Central memory CD4-positive, alpha-beta T cell (primary cell): ENCODE measurements around the gene RAC2.
A peak's percentile ranks its signal among the peaks of the same experiment; 100 is the strongest.

Experiments used
- DNase-seq: peaks from one replicate; pipeline ENCODE4 v3.0.0; 2022

The RAC2 gene

GRCh38 chr22:37275134-37275533 is 31.1 kb upstream of the RAC2 start:
- no peak for DNase-seq

DNA sequence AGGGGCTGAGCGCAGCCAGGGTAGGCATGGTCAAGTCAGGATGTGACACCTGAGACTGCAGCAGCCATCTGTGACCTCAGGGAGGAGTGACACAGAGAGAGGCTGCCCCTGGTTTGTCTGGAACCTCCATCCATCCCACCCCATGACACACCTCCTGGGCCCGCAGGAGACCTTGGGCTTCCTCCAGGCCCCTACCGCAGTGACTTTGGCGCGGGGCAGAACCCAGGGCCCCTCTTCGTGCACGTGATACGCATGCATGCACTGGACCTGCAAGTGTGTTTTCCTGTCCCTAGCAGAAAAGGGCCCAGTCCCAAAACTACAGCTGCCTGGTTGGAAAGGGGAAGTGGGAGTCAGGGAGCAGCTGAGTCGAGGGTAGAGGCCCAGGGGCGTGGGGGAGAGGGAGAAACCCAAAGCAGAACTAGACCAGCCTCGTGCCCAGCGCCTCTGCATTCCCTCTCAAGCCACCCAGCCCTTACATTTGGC is 30.4 kb upstream of the RAC2 start:
- DNase-seq, result no peak

- DNase-seq, result no peak
These were observed 29.8 kb upstream of the RAC2 start for GRCh38 chr22:37273846-37274225.

- no peak for DNase-seq
These were observed 29.2 kb upstream of the RAC2 start for GRCh38 chr22:37273126-37273845.

DNA sequence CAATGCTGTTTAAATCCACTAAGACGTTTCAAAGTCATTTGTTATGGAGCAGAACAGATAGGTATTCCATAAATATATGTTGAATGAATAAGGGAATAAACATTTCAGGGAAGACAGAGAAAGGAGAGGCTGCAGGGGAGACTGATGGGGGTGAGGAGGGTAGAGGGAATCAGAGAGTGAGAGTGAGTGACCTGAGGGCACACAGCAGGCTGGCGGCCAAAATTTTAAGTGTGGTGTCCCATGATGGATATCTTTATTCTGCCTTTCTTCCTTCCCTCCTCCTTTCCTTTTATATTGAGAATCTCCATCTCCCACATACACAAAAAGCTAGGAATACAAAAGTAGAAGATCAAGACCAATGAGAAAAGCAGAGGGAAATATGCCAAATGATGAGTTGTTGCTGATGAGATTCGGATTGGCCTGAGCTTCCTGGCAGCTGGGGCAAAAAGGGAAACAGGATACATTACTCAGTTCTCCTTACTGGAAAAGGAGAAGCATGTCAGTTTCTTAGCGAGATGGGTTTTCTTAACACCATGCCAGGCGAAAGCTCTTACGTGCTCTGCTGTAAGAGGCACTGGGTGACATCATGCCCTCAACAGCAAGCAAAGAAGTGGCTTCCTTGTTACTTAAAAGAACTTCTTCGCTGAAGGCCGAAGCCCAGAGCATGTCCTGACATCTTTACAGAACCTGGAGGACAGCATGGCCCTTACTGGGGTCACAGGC is 27.0 kb upstream of the RAC2 start:
- no peak for DNase-seq

DNA sequence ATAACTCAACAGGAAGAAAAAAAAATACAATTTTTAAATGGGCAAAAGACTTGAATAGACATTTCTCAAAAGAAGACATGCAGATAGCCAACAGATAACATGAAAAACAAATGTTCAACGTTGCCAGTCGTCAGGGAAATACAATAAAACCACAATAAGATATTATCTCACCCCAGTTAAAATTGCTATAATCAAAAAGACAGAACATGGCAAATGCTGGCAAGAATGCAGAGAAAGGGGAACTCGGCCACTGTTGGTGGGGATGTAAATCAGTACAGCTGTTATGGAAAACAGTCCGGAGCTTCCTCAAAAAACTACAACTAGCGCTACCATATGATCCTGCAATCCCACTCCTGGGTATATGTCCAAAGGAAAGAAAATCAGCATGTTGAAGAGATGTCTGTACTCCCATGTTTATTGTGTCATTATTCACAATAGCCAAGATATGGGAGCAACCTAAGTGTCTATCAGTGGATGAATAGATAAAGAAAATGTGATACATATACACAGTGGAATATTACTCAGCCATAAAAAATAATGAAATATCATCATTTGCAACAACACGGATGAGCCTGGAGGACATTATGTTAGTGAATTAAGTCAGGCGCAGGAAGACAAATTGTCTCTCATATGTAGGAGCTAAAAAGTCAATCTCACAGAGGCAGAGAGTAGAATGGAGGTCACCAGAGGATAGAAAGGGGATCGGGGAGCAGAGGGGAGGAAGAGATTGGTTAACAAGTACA is 26.0 kb upstream of the RAC2 start:
- peak; percentile 28 for DNase-seq

GRCh38 chr22:37267661-37268413 is 23.8 kb upstream of the RAC2 start:
- DNase-seq, result no peak

GRCh38 chr22:37267135-37267587 is 23.1 kb upstream of the RAC2 start:
- DNase-seq, result peak; percentile 66

GRCh38 chr22:37266581-37267134 is 22.6 kb upstream of the RAC2 start:
- DNase-seq, result no peak

DNA sequence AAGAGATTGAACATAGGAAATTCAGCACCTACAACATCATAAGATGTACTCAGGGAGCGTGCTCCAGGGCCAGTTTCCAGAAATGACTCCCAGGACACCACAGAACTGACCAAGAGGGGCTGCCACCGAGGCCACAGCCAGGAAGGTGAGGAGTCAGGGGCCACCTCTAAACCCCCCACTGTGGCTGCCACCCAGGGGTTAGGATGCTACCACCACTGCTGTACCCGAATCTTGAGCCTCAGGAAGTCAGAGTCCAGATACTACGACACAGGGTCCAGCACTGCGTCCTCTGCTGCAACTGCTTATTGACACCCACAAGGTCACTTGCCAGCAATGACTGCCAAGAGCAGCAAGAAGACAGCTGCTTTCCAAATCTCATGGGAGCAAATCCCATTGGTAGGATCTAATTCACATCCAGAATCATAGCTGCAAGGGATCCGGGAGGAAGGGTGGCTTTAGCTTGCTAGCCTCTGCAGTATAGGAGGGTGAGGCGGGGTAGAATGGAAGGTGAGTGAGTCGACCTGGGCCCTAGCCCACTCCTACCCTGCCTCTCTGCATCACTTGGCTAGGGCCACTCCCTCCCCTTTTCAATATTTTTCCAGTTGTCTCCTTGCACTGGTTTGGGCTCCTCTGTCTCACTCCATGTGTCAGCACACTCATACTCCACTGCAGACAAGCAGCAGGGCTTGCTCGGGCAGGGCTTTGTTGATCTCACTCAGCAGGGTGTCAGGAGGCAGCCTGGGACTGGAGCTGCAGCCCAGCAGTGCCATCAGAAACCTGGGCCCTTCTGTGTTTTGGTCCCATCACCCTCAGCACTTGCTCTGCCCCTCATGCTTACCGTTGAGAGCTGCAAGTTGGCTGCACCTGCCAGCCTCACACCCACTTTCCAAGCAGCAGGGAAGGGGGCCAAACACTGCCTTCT is 20.2 kb upstream of the RAC2 start:
- no peak for DNase-seq

DNA sequence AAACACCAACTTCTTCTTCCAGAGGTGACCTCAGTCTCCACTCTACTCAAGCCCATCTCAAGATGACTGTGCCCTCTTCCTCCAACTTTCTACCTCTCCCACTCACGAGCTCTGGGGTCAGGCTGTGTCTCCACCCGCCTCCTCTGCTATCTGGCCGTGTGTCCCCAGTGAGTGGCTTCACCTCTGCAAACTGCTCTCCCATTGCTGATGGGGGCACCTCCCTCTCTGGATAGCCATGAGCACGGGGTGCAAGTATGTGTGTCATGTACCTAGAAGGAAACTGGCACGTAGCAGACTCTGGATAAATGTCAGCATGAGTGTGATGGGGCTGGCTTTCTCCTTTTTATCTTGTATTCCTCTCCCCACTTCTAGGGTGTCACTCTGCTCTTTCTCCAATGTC is 18.3 kb upstream of the RAC2 start:
- DNase-seq, result no peak

GRCh38 chr22:37260901-37261336 is 16.9 kb upstream of the RAC2 start:
- peak; percentile 60 for DNase-seq

GRCh38 chr22:37260155-37260795 is 16.2 kb upstream of the RAC2 start:
- DNase-seq, result no peak

GRCh38 chr22:37259540-37260029 is 15.5 kb upstream of the RAC2 start:
- DNase-seq, result no peak

GRCh38 chr22:37258753-37259401 is 14.8 kb upstream of the RAC2 start:
- no peak for DNase-seq

DNA sequence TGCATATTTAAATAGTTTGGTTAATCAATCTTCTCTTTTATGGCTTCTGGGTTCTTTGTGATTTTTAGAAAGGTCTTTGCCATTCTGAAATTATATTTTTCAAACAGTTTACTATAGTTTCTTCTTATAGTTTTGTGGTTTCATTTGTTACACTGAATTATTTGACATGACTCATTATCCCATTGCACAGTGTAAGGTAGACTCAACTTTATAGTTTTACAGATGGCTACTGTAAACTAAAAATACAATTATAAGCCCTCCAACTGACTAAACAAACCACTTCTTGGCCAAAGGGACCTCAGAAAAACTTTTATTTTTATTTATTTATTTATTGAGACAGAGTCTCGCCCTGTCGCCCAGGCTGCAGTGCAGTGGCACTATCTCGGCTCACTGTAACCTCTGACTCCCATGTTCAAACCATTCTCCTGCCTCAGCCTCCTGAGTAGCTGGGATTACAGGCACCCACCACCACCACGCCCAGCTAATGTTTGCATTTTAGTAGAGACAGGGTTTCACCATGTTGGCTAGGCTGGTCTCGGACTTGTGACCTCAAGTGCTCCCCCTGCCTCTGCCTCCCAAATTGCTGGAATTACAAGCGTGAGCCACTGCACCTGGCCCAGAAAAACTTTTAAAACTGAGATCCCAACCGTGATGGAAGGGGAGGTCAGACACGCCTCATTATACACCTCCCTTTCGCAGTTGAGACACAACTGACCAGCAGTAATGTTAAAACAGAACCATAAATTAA is 14.1 kb upstream of the RAC2 start:
- no peak for DNase-seq

DNA sequence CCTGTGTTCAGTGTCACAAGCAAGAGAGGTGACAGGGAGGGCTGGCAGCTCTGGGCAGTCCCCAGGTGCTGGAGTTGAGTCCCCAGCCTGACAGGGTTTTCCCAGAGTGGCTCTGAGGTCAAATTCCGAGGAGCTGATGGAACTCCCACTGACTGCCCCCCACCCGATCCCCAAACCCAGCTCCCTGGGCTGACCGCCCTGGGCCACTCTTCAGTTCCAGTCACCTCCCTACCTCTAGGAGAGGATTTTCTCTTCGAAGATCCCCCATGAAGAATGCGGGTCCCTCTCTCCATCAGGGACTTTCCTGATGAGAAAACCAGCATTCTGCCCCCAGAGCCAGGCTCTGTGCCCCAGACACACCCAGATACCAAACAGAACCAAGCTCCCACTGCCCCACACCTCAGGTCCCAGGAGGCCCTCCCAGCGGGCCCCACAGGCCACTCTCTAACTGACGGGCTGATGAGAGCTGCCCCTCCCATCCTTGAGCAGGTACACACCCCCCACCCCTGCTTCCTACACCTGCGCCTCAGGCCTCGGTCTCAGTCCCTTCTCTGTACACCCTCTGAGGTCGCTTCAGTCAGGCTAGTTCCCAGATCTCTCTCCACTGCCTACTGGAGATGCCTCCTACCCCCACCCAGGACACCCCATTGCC is 12.1 kb upstream of the RAC2 start:
- DNase-seq, result no peak

DNA sequence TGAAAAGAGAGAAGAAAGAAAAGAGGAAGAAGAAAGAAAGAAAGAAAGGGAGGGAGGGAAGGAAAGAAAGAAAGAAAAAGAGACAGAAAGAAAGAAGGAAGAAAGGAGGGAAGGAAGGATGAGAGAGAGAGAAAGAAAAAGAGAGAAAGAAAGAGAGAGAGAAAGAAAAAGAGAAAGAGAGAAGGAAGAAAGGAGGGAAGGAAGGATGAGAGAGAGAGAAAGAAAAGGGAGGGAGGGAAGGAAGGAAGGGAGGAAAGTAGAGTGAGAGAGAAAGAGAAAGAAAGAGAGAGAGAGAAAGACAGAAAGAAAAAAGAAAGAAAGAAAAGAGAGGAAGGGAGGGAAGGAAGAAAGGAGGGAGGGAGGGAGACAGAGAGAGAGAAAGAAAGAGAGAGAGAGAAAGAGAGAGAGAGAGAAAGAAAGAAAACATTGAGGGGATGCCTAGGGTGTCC is 11.5 kb upstream of the RAC2 start:
- no peak for DNase-seq

GRCh38 chr22:37254867-37255233 is 10.8 kb upstream of the RAC2 start:
- DNase-seq, result no peak
